Muscle of back (tissue), 10 donors: ENCODE measurements around the gene SH2D5. TPM values are rescaled to one million over a fixed set of nuclear protein-coding genes. Genes with fewer than 3 reads are reported as not detected.

Source experiments
- polyA plus RNA-seq, 10 donors: library from polyadenylated mRNA; unstranded; fragments of 120-200 nt; gene quantifications; one replicate each; pipeline ENCODE4 v1.2.1, GENCODE V29; 2013; ENCODE audit not compliant: insufficient read length in 10 of 10

SH2D5 gene
- polyA plus RNA-seq, 10 donors: 0.17 to 0.54 (median 0.33) TPM; not detected in 1

Other genes with a start within 250 kb of the SH2D5 start
- 10 to 100 TPM in 3 of 10 donors, 1 to 10 TPM in 7; 4.5 to 10.5 (median 8.6) TPM for gene CAMK2N1, start 246.5 kb downstream of the SH2D5 start, polyA plus RNA-seq
- 10 to 100 TPM; 16.9 to 23.7 (median 18.8) TPM for gene MUL1, start 224.6 kb downstream of the SH2D5 start, polyA plus RNA-seq
- 1 to 10 TPM in 4 of 10 donors, under 1 TPM in 6; 0.30 to 2.4 (median 0.81) TPM for gene FAM43B, start 180.1 kb downstream of the SH2D5 start, polyA plus RNA-seq
- gene CDA, start 143.6 kb downstream of the SH2D5 start, polyA plus RNA-seq: 1 to 10 TPM in 1 of 10 donors, under 1 TPM in 8, not detected in 1; 0.31 to 1.1 (median 0.55) TPM
- 10 to 100 TPM; 36.7 to 45.7 (median 39.4) TPM for gene PINK1, start 99.2 kb downstream of the SH2D5 start, polyA plus RNA-seq
- 100 to 1,000 TPM; 113 to 173 (median 132) TPM for gene DDOST, start 71.3 kb downstream of the SH2D5 start, polyA plus RNA-seq
- 1 to 10 TPM; 1.6 to 4.4 (median 2.9) TPM for gene KIF17, start 14.7 kb downstream of the SH2D5 start, polyA plus RNA-seq
- 100 to 1,000 TPM; 126 to 233 (median 172) TPM for gene HP1BP3, start 54.6 kb upstream of the SH2D5 start, polyA plus RNA-seq